HG02759 (cell line): Measurements from ENCODE around the gene GH1.
"Not testable (repeated sequence)": the region's sequence is repeated elsewhere in the genome, so short reads cannot be mapped to it uniquely, and the experiment has no call there.

Source experiments
- ATAC-seq: cut with Tn5 transposase; IDR thresholded peaks from one replicate; pipeline ENCODE4 v1.9.1; 2021; ENCODE audit warnings: mild to moderate bottlenecking, moderate library complexity; ENCODE audit not compliant: unreplicated experiment

Gene GH1

GRCh38 chr17:63869491-63870291 is 48.9 kb downstream of the GH1 start:
- not testable (repeated sequence) for ATAC-seq
